Motor neuron (in vitro differentiated cells): ENCODE results near the gene COL25A1. TPM values are rescaled to one million over a fixed set of nuclear protein-coding genes. Genes with fewer than 3 reads are reported as not detected.

ENCODE experiments used
- ATAC-seq, 8 experiments: fragments of 200-7000 bp; cut with Tn5 transposase; replicated peaks in 6 of 8; 2 replicates each; pipeline ENCODE4 v1.8.0; 2021; ENCODE audit warnings: mild to moderate bottlenecking in 8 of 8, moderate library complexity in 8 of 8
- H3K27ac ChIP-seq, 2 donors: fragments of 250-450 bp; sonication (Bioruptor Pico); 2 replicates each; pipeline ENCODE4 v1.9.0; 2021; ENCODE audit warnings: antibody characterized with exemption in 2 of 2, mild to moderate bottlenecking in 2 of 2, moderate library complexity in 1 of 2
- H3K4me1 ChIP-seq, 2 donors: fragments of 250-450 bp; sonication (Bioruptor Pico); replicated peaks in 1 of 2; 2 replicates each; pipeline ENCODE4 v1.6.1; 2021; ENCODE audit warnings: antibody characterized with exemption in 2 of 2, mild to moderate bottlenecking in 2 of 2, moderate library complexity in 1 of 2
- H3K4me3 ChIP-seq, 5 donors: fragments of 250-450 bp; sonication (Bioruptor Pico); 2 replicates each; pipeline ENCODE4 v1.9.0; 2021; ENCODE audit warnings: antibody characterized with exemption in 5 of 5, mild to moderate bottlenecking in 5 of 5, moderate library complexity in 4 of 5
- WGBS, 10 experiments: fragments of 450-650 bp; shearing (Covaris generic); methylation state at CpG; one replicate each; pipeline ENCODE4 v1.0.0; 2022; 5-methylcytosine and 5-hydroxymethylcytosine counted together
- in situ Hi-C, 9 experiments: fragments of 400-800 bp; cut with MboI; loops; one replicate each; pipeline ENCODE4 v1.15.0; 2021; ENCODE audit warnings: low sequenced_read_pairs in 9 of 9, low pct_unique_long_range_greater_than_20kb in 2 of 9; ENCODE audit not compliant: unreplicated experiment in 9 of 9
- total RNA-seq, 8 experiments: library from RNA; unstranded; fragments of 300-600 nt; gene quantifications; 2 replicates each; pipeline versions ENCODE4 v1.2.3 to v1.2.4, GENCODE V29; 2022

COL25A1 gene
- 10 to 100 TPM in 2 of 8 experiments, 1 to 10 TPM in 6; 1.3 to 15.1 (median 2.7) TPM for total RNA-seq

DNA sequence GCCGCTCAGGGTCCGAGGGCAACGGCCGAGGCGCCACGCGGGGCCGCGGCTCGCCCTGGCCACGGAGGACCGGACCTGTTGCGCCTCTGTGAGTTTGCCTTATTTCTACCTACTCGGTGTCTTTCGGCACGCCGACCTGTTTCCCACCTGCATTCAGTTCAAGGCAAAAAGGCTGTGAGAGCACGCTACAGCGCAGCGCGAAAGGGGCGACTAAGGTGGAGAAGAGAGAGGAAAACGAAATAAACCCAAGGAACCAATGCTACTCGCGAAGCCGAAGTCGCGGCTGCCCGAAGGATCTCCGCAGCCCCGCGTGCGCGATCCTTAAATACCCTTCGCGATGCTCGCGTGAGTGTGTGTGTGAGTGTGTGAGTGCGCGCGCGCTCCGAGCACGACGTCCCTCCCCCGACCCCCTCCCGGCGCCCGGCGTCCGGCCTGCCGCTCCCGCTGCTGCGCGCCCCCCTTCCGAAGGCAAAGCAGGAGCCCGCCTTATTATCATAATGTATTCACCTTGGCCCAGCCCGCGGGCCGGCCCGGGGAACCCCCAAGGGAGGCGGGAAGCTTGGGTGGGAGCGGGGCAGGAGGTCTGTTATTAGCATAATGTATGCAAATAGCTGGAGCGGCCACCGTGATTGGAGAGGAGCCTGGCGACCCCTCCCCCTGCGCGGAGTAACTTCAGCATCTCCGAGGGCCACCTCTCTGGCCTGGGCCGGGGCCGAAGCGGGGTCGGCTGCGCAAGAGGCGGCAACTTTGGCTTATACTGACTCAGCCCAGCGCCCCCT lies at the start of gene COL25A1:
COL25A1 (minus strand) TSS at position 298 of the 779 bp plus-strand sequence.
- no peak within 1 kb of the TSS for H3K27ac ChIP-seq
- peak; percentile 88 to 97 (median 94) for ATAC-seq
- in situ Hi-C loops = loop anchor here in 2 of 9 experiments (25.0 kb wide), 2 partner anchors 465 to 615 kb away; no protein-coding TSS in a partner anchor
- 0% methylated on average over 1 of the region's 76 CpGs; no CpG with 5 or more reads in 9 of the 10 experiments for WGBS, 10 experiments
- H3K4me3 ChIP-seq = peak within 1 kb of the TSS; percentile 39 to 52 (median 43)
- H3K4me1 ChIP-seq = peaks cover 3 to 5% of the 10 kb centered on the region in 2 donors

DNA sequence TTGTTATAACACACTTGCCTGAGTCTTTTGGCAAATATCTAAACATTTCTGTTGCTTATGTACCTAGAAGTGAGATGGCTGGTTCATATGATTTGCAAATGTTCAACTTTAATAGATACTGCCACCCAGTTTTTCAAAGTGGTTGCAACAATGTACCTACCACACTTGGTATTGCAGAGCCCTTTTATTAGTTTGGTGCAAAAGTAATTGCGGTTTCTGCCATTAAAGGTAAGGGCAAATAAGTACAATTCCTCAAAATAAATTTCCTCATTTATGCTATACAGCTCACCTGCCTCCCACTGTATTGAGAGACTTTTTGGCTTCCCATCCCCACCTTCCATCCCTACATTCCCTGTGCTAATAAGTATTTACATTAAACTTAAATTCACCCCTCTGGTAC lies 47.7 kb upstream of the COL25A1 start:
- ATAC-seq = no peak

DNA sequence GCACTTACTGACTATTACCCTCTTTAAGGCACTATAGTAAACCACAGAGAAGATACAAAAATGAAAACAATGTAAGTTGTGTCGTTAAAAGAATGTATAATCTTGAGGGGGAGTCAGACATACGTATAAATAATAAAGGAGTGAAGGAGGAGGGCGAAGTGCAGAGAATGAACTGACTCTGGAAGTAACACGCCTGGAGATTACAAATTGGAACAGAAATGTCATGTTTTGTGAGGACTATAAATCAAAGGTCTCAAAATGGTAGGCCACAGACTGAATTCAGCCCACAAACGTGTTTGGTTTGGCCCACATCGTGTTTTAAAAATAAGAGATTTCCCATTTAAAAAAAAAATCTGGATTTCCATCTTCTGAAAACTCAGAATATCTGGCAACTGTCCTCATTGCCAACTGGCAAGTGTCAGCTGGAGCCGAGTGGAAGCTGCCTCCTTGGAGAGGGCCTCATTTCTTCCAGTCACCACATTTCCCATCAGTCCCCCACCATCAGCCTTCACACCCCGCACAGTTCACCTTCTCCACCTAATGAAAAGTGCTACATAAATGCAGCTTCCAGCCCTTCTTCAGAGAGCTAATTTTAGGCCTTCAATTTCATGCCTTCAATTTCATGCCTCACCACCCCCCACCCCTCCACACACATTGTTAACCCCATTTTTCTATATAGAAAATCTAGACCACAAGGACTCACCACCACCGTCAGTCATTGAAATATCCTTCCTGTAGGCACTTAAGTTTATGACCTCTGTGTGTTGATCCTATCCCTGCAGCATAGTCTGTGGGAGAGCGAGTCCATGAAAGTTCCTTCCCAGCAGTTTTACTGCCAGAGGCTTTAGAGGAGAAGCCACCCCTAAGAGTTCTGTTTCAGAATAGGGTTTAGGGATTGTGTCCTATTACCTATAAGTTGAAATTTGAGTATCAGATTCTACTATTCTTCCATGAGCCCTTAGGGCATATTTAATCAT lies 32.0 kb upstream of the COL25A1 start:
- Histone ChIP-seq H3K4me1 (no peaks in the 10 kb centered on the region), H3K27ac (no peak overlapping the region), H3K4me3 (no peak overlapping the region)
- 52 to 93% (median 86%) methylated on average over 4 to 10 of the region's 10 CpGs for WGBS, 10 experiments
- in situ Hi-C loops = no loop called here
- ATAC-seq = no peak

More for the DNA sequence above, 47.7 kb upstream of the COL25A1 start:
- Histone ChIP-seq H3K4me3 (no peak overlapping the region), H3K4me1 (no peaks in the 10 kb centered on the region), H3K27ac (no peak overlapping the region)
- 25 to 100% (median 83%) methylated on average over 1 of the region's 1 CpG; no CpG with 5 or more reads in 2 of the 10 experiments for WGBS, 10 experiments
- in situ Hi-C loops = no loop called here

- ATAC-seq = peak in 3 of 8 experiments; percentile 46 to 76 (median 71)
Measured at GRCh38 chr4:109332926-109333464, 30.5 kb upstream of the COL25A1 start.

DNA sequence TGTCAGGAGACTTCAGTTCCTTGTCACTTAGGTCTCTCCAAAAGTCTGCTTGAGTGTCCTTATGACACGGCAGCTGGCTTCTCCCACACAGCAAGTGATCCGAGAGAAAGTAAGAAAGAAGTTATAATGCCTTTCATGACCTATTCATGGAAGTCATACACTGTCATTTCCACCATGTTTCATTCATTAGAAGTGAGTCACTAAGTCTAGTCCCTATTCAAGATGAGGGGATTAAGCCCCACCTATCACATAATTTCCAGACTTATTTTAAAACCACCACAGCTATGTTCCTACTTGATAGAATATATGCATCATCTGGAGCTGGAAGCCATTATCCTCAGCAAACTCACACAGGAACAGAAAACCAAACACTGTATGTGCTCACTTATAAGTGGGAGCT lies 25.2 kb upstream of the COL25A1 start:
- ATAC-seq = peak in 2 of 8 experiments; percentile 39 to 55
- 74 to 100% (median 100%) methylated on average over 2 of the region's 2 CpGs; no CpG with 5 or more reads in 5 of the 10 experiments for WGBS, 10 experiments

More at GRCh38 chr4:109332926-109333464, 30.5 kb upstream of the COL25A1 start:
- H3K4me1 ChIP-seq = no peaks in the 10 kb centered on the region
- H3K27ac ChIP-seq = no peak overlapping the region
- in situ Hi-C loops = no loop called here
- 56 to 100% (median 80%) methylated on average over 1 to 2 of the region's 2 CpGs; no CpG with 5 or more reads in 5 of the 10 experiments for WGBS, 10 experiments
- H3K4me3 ChIP-seq = no peak overlapping the region

DNA sequence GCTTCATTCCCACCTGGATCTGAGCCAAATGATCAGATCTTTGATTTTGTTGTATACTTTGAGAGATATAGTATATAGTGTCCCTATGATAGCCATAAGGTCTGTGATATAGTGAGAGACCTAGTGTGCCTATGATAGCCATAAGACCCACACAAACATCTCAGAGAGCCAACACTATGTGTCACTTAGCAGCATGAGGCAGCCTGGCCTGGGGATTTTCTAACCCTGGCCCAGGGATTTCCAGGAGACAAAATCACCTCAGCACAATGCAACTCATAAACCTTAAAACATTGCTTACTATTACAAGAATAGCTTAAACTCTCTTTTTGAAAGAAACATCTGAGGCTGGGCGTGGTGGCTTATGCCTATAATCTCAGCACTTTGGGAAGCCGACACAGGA lies 23.2 kb upstream of the COL25A1 start:
- H3K27ac ChIP-seq = no peak overlapping the region
- no peak for ATAC-seq
- in situ Hi-C loops = no loop called here
- H3K4me3 ChIP-seq = no peak overlapping the region
- H3K4me1 ChIP-seq = no peaks in the 10 kb centered on the region
- WGBS, 10 experiments = 83 to 100% (median 83%) methylated on average over 1 to 2 of the region's 2 CpGs; no CpG with 5 or more reads in 7 of the 10 experiments

More for the DNA sequence above, 25.2 kb upstream of the COL25A1 start:
- H3K27ac ChIP-seq = no peak overlapping the region
- H3K4me3 ChIP-seq = no peak overlapping the region
- no peaks in the 10 kb centered on the region for H3K4me1 ChIP-seq
- in situ Hi-C loops = no loop called here

GRCh38 chr4:109323348-109323747 lies 20.9 kb upstream of the COL25A1 start:
- Histone ChIP-seq H3K27ac (no peak overlapping the region), H3K4me3 (no peak overlapping the region), H3K4me1 (no peaks in the 10 kb centered on the region)
- in situ Hi-C loops = loop anchor here in 2 of 9 experiments (25.0 kb wide), 2 partner anchors 486 to 636 kb away; no protein-coding TSS in a partner anchor
- no peak for ATAC-seq

- H3K4me3 ChIP-seq = no peak overlapping the region
Measured at GRCh38 chr4:109321232-109321631, 18.8 kb upstream of the COL25A1 start.

DNA sequence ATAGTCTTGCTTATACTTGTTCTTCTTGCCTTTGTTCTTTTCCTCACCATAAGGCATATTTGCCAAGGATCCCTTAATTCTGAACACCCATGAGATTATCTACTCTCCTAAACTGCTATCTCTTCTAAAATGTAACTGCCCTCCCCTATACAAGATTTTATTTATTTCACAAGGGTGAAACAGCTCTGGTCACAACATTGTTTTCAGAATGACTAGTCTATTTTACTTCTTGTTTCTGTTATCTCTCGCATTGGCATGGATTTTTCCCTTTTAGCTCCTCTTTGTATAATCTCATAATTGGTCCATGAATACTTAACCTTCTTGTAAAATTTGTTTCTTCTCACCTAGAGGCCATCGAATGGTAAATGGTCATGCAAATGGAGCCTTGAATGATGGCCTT lies 17.2 kb upstream of the COL25A1 start:
- no peak overlapping the region for H3K4me3 ChIP-seq
- H3K4me1 ChIP-seq = no peaks in the 10 kb centered on the region
- ATAC-seq = no peak
- WGBS, 10 experiments = 30 to 89% (median 73%) methylated on average over 1 to 2 of the region's 2 CpGs
- H3K27ac ChIP-seq = no peak overlapping the region
- in situ Hi-C loops = loop anchor here in 2 of 9 experiments (25.0 kb wide), 2 partner anchors 482 to 632 kb away; no protein-coding TSS in a partner anchor

More at GRCh38 chr4:109321232-109321631, 18.8 kb upstream of the COL25A1 start:
- in situ Hi-C loops = loop anchor here in 2 of 9 experiments (25.0 kb wide), 2 partner anchors 484 to 634 kb away; no protein-coding TSS in a partner anchor
- no peaks in the 10 kb centered on the region for H3K4me1 ChIP-seq
- WGBS, 10 experiments = 60 to 100% (median 88%) methylated on average over 1 of the region's 1 CpG; no CpG with 5 or more reads in 5 of the 10 experiments
- ATAC-seq = no peak
- H3K27ac ChIP-seq = no peak overlapping the region

DNA sequence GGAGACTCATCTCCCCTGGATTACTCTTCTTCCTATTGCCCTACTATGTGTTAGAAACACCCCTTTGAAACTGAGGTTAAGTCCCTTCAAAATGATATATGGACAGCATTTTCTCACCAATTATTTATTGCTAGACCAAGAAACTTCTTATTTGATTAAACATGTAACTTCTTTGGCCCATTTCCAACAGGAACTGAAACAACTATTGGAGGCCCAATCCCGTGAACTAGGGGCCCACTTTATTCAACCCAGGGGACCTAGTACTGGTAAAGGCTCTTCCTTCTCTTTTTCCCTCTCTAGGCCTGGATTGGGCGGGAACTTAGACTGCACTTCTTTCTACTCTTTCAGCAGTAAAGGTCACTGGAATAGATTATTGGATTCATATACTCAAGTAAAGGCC lies 16.7 kb upstream of the COL25A1 start:
- H3K4me3 ChIP-seq = no peak overlapping the region
- H3K27ac ChIP-seq = no peak overlapping the region
- in situ Hi-C loops = loop anchor here in 2 of 9 experiments (25.0 kb wide), 2 partner anchors 482 to 632 kb away; no protein-coding TSS in a partner anchor
- no peak for ATAC-seq
- H3K4me1 ChIP-seq = no peaks in the 10 kb centered on the region
- 17 to 100% (median 68%) methylated on average over 1 to 2 of the region's 2 CpGs for WGBS, 10 experiments

GRCh38 chr4:109315818-109316217 lies 13.4 kb upstream of the COL25A1 start:
- in situ Hi-C loops = loop anchor here in 2 of 9 experiments (25.0 kb wide), 2 partner anchors 479 to 629 kb away; no protein-coding TSS in a partner anchor
- peak in 3 of 8 experiments; percentile 26 to 41 (median 35) for ATAC-seq
- Histone ChIP-seq H3K4me1 (no peaks in the 10 kb centered on the region), H3K4me3 (no peak overlapping the region), H3K27ac (no peak overlapping the region)
- WGBS, 10 experiments = 38 to 79% (median 71%) methylated on average over 2 of the region's 2 CpGs; no CpG with 5 or more reads in 4 of the 10 experiments

DNA sequence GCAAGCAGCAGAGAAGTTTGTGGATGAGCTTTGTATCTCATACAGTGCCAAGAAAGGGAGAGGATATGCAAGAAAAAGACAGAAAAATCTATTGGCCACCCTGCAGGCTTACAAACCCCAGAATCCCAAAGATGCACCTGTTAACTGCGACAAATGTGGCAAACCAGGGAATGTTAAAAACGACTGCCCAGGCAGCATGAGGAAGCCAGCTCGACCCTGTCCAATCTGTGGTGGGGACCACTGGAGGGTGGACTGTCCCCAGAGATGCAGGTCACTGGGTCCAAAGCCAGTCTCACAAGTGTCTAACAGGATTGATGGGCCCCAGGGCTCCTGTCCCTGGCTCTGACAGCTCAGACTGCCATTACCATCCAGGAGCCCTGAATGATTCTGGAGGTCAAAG lies 12.9 kb upstream of the COL25A1 start:
- WGBS, 10 experiments = 20 to 85% (median 63%) methylated on average over 1 to 3 of the region's 3 CpGs; no CpG with 5 or more reads in 2 of the 10 experiments
- in situ Hi-C loops = loop anchor here in 2 of 9 experiments (25.0 kb wide), 2 partner anchors 478 to 628 kb away; no protein-coding TSS in a partner anchor
- ATAC-seq = no peak
- Histone ChIP-seq H3K4me3 (no peak overlapping the region), H3K27ac (no peak overlapping the region), H3K4me1 (no peaks in the 10 kb centered on the region)
